Upper lobe of left lung (tissue), 4 donors: ENCODE data around the gene MRPS27.

Experiments
- CTCF ChIP-seq, 6 experiments: fragments of 450-650 bp in 4 of 6; fragments of 200-600 bp in 2 of 6; sonication (generic) in 2 of 6; IDR thresholded peaks; one replicate each; pipeline ENCODE4 v1.5.1; 2016 to 2019; ENCODE audit warnings: antibody characterized with exemption in 6 of 6
- POLR2A ChIP-seq, 4 donors: fragments of 450-650 bp; IDR thresholded peaks; one replicate each; pipeline ENCODE4 v1.5.1; 2016 to 2017; ENCODE audit warnings: antibody characterized with exemption in 4 of 4, mild to moderate bottlenecking in 2 of 4

GRCh38 chr5:72255237-72255636 is 64.8 kb downstream of the MRPS27 start:
- TF ChIP-seq CTCF (IDR thresholded peaks at IDR 0.05) (no peak), POLR2A (IDR thresholded peaks at IDR 0.05) (no peak)
